GM12878 (cell line): ENCODE measurements around the gene RAPGEF6. TPM values are rescaled to one million over a fixed set of nuclear protein-coding genes. Genes with fewer than 3 reads are reported as not detected.

ENCODE experiments used
- ATAC-seq: fragments of 200-7000 bp; cut with Tn5 transposase; 3 replicates; pipeline ENCODE4 v1.9.1; 2020; ENCODE audit warnings: mild to moderate bottlenecking, moderate library complexity
- BruUV-seq: library from RNA; stranded (reverse); fragments of 400-500 nt; replicated peaks from 2 replicates; lab custom pipeline; 2021; lab: Mats Ljungman, UMichigan
- CTCF ChIA-PET: fragments of 300-600 bp; sonication (Branson Sonifier 250); formaldehyde crosslinking; extraction: SDS; loops from one replicate; lab custom pipeline; 2021; ENCODE audit warnings: inconsistent platforms; lab: Yijun Ruan, JAX
- POLR2A ChIA-PET: fragments of 350-600 bp; formaldehyde crosslinking; extraction: SDS; loops from one replicate; lab custom pipeline; 2021; ENCODE audit warnings: inconsistent platforms; lab: Charles Lee
- RAD21 ChIA-PET: fragments of 300-600 bp; sonication (Branson Sonifier 250); formaldehyde crosslinking; loops from one replicate; lab custom pipeline; 2023; ENCODE audit warnings: antibody characterized with exemption; ENCODE audit not compliant: unreplicated experiment; lab: Charles Lee
- SMC1A ChIA-PET: fragments of 300-600 bp; sonication (Branson Sonifier 250); formaldehyde crosslinking; loops from one replicate; lab custom pipeline; 2023; ENCODE audit not compliant: unreplicated experiment, uncharacterized antibody; lab: Charles Lee
- DNase-seq: peaks from one replicate; pipeline ENCODE4 v3.0.0-alpha.2; 2011; ENCODE audit warnings: low read depth, low spot score
- FAIRE-seq: peaks from 3 replicates; lab custom pipeline; 2011; peaks lifted over from hg19 to GRCh38; lab: Jason Lieb, UNC
- H2AFZ ChIP-seq: 2 replicates; pipeline ENCODE4 v1.6.0; 2011; ENCODE audit warnings: low read depth, low read length, control low read depth; ENCODE audit not compliant: control insufficient read depth
- H3K27ac ChIP-seq: 2 replicates; pipeline ENCODE4 v1.5.1; 2011; ENCODE audit warnings: control low read depth; ENCODE audit not compliant: control insufficient read depth, insufficient read depth
- H3K27me3 ChIP-seq, 2 experiments: replicated peaks in 1 of 2; 2 replicates each; pipeline versions ENCODE4 v1.6.0 to v1.6.1; 2011; ENCODE audit warnings: low read length in 1 of 2; ENCODE audit not compliant: control insufficient read depth in 2 of 2, insufficient read depth in 2 of 2
- H3K36me3 ChIP-seq, 2 experiments: 2 replicates each; pipeline ENCODE4 v1.5.1; 2011; ENCODE audit warnings: low read length in 1 of 2; ENCODE audit not compliant: control insufficient read depth in 2 of 2, insufficient read depth in 2 of 2
- H3K4me1 ChIP-seq: 2 replicates; pipeline ENCODE4 v1.6.1; 2011; ENCODE audit warnings: mild to moderate bottlenecking, low read length, moderate library complexity, mixed read lengths; ENCODE audit not compliant: control insufficient read depth, insufficient read depth
- H3K4me2 ChIP-seq: 2 replicates; pipeline ENCODE4 v1.6.0; 2011; ENCODE audit warnings: control low read depth; ENCODE audit not compliant: control insufficient read depth, insufficient read depth
- H3K4me3 ChIP-seq: fragments of 200-600 bp; sonication (generic); 2 replicates; pipeline ENCODE4 v1.5.1; 2016
- H3K79me2 ChIP-seq: 2 replicates; pipeline ENCODE4 v1.6.0; 2011; ENCODE audit warnings: low read length; ENCODE audit not compliant: control insufficient read depth, insufficient read depth
- H3K9ac ChIP-seq: 2 replicates; pipeline ENCODE4 v1.8.0; 2011; ENCODE audit warnings: low read length, control low read depth, mixed read lengths; ENCODE audit not compliant: control insufficient read depth, insufficient read depth
- H3K9me3 ChIP-seq: replicated peaks from 3 replicates; pipeline ENCODE4 v1.5.1; 2011; ENCODE audit warnings: mild to moderate bottlenecking, low read length; ENCODE audit not compliant: control insufficient read depth, insufficient read depth
- H4K20me1 ChIP-seq: 2 replicates; pipeline ENCODE4 v1.6.0; 2011; ENCODE audit not compliant: control insufficient read depth, insufficient read depth
- ATF2 ChIP-seq: IDR thresholded peaks from 2 replicates; pipeline ENCODE4 v1.6.1; 2012; ENCODE audit warnings: low read length, inconsistent platforms
- ATF3 ChIP-seq: IDR thresholded peaks from 2 replicates; pipeline ENCODE4 v1.6.1; 2011; ENCODE audit warnings: low read depth, mild to moderate bottlenecking, low read length, moderate library complexity, borderline replicate concordance; ENCODE audit errors: extremely low read depth
- JUND ChIP-seq: IDR thresholded peaks from 2 replicates; pipeline ENCODE4 v1.6.1; 2012; ENCODE audit warnings: low read depth, mild to moderate bottlenecking, low read length, improper control_type of control experiment, moderate library complexity
- KDM1A ChIP-seq: fragments of 200-600 bp; sonication (generic); IDR thresholded peaks from 2 replicates; pipeline ENCODE4 v1.6.1; 2016; ENCODE audit warnings: borderline replicate concordance
- MAX ChIP-seq: IDR thresholded peaks from 2 replicates; pipeline ENCODE4 v1.6.1; 2012; ENCODE audit warnings: low read depth, low read length, improper control_type of control experiment
- MXI1 ChIP-seq: fragments of 150-350 bp; IDR thresholded peaks from 2 replicates; pipeline ENCODE4 v1.6.1; 2011; ENCODE audit warnings: low read depth, mild to moderate bottlenecking, inconsistent platforms, low read length, improper control_type of control experiment
- NR2C2 ChIP-seq: IDR thresholded peaks from 2 replicates; pipeline ENCODE4 v1.6.1; 2011; ENCODE audit warnings: borderline replicate concordance, low read depth; ENCODE audit not compliant: control insufficient read depth, insufficient read length
- PAX5 ChIP-seq: IDR thresholded peaks from 2 replicates; pipeline ENCODE4 v1.6.1; 2011; ENCODE audit warnings: low read depth, low read length, borderline replicate concordance
- PBX3 ChIP-seq: IDR thresholded peaks from 2 replicates; pipeline ENCODE4 v1.6.1; 2011; ENCODE audit warnings: mild to moderate bottlenecking, low read depth, low read length, moderate library complexity; ENCODE audit not compliant: insufficient replicate concordance
- REST ChIP-seq: IDR thresholded peaks from 2 replicates; pipeline ENCODE4 v1.6.1; 2012; ENCODE audit warnings: mild to moderate bottlenecking, low read depth, low read length
- SMAD1 ChIP-seq: fragments of 450-650 bp; IDR thresholded peaks from 2 replicates; pipeline ENCODE4 v1.6.1; 2018; ENCODE audit warnings: mild to moderate bottlenecking, low read depth; ENCODE audit not compliant: partially characterized antibody
- TBL1XR1 ChIP-seq: IDR thresholded peaks from 2 replicates; pipeline ENCODE4 v1.6.1; 2012; ENCODE audit warnings: low read depth, low read length, improper control_type of control experiment
- ZBED1 ChIP-seq: IDR thresholded peaks from 2 replicates; pipeline ENCODE4 v1.6.1; 2016; ENCODE audit warnings: borderline replicate concordance
- ZNF207 ChIP-seq: fragments of 450-650 bp; IDR thresholded peaks from 2 replicates; pipeline ENCODE4 v1.6.1; 2014; ENCODE audit warnings: antibody characterized with exemption, mild to moderate bottlenecking, borderline replicate concordance
- WGBS: methylation state at CpG from one replicate; pipeline ENCODE4 v1.1.6; 2016; ENCODE audit warnings: low lambda C conversion rate; ENCODE audit not compliant: insufficient replicate concordance, insufficient coverage; ENCODE audit errors: missing lambda C conversion rate; 5-methylcytosine and 5-hydroxymethylcytosine counted together
- in situ Hi-C: fragments of 300-500 bp; cut with MboI; formaldehyde crosslinking; loops from 9 replicates; pipeline ENCODE4 v1.14.3; 2018; ENCODE audit warnings: mixed read lengths
- intact Hi-C: fragments of 100-400 bp; cut with micrococcal nuclease; formaldehyde crosslinking; loops from one replicate; pipeline ENCODE4 v1.14.2; 2022; ENCODE audit not compliant: unreplicated experiment
- polyA plus RNA-seq, 11 experiments: library from polyadenylated mRNA; depleted of rRNA in 4 of 11; unstranded in 6 of 11; stranded (reverse) in 5 of 11; fragments of >200 nt; fragmentation: Nextera tagmentation in 4 of 11; fragmentation: Illumina TruSeq in 1 of 11; extraction: Ambion mirVana in 4 of 11; extraction: Trizol in 1 of 11; gene quantifications; 1 replicate in 1 of 11; 2 replicates in 10 of 11; pipeline versions ENCODE4 v1.2.1 to v1.2.3, GENCODE V29; 2011 to 2016; ENCODE audit warnings: inconsistent platforms in 2 of 11, missing spikeins in 2 of 11, low read depth in 1 of 11
- total RNA-seq, 4 experiments: library from RNA; depleted of rRNA in 3 of 4; stranded (reverse); fragments of >200 nt in 3 of 4; fragmentation: Illumina TruSeq in 1 of 4; extraction: Trizol in 1 of 4; gene quantifications; 2 replicates each; pipeline versions ENCODE4 v1.2.1 to v1.2.3, GENCODE V29; 2013 to 2021

Gene RAPGEF6
- total and polyA plus RNA-seq, 10 of the 15 experiments (the other 5 are each of a cell fraction or from before 2014, with no cell fraction given), result 2.9 to 24.0 (median 14.2) TPM

GRCh38 chr5:131548176-131548575 lies 86.9 kb downstream of the RAPGEF6 start (continued):
- no peak for TF ChIP-seq REST

- no peaks in the 10 kb centered on the region for H3K4me1 ChIP-seq
- no peak overlapping the region for H3K4me2 ChIP-seq
- ATAC-seq, result no peak
- CTCF ChIA-PET, result interaction anchor here (0.8 to 0.9 kb wide), 2 partner anchors 37 to 42 kb away, joined by 3 to 4 read pairs; no protein-coding TSS in a partner anchor
- H3K36me3 ChIP-seq, result peaks cover 0 to 10% of the 10 kb centered on the region in 2 experiments; a peak in 2 of 4 replicates
- H4K20me1 ChIP-seq, result no peaks in the 10 kb centered on the region
- no peaks in the 10 kb centered on the region for H3K79me2 ChIP-seq
- H3K9ac ChIP-seq, result no peak overlapping the region
- in situ Hi-C loops (no loop called here), intact Hi-C loops (no loop called here)
- H3K27me3 ChIP-seq, result no peaks in the 10 kb centered on the region
- H3K9me3 ChIP-seq, result no peaks in the 10 kb centered on the region; the same call in 2 of the 3 replicates
- no TSS peak for BruUV-seq
- no peak overlapping the region for H3K4me3 ChIP-seq
- POLR2A ChIA-PET, result interaction anchor here (0.8 kb wide), 1 partner anchor 17 kb away, joined by 5 read pairs; no protein-coding TSS in a partner anchor
- no peak overlapping the region for H2AFZ ChIP-seq
- no peak for FAIRE-seq
- RAD21 ChIA-PET, result no interaction called here
- WGBS, result 95% methylated on average over 1 of the region's 1 CpG
- SMC1A ChIA-PET, result interaction anchor here (0.6 to 1.2 kb wide), 2 partner anchors 9 to 59 kb away, joined by 3 read pairs; no protein-coding TSS in a partner anchor
- DNase-seq, result no peak
- no peak overlapping the region for H3K27ac ChIP-seq
- TF ChIP-seq MAX (no peak), ATF2 (no peak), KDM1A (no peak), MXI1 (no peak), TBL1XR1 (no peak), ZBED1 (no peak), PBX3 (no peak), SMAD1 (no peak), NR2C2 (no peak), ZNF207 (no peak), JUND (no peak), PAX5 (no peak), ATF3 (no peak)
Observed at GRCh38 chr5:131545845-131546244, 89.2 kb downstream of the RAPGEF6 start.
